Nephron (organoid): ENCODE data around the gene KPRP.

Experiments
- H3K27ac Mint-ChIP-seq, 3 experiments: 2 replicates each; pipeline ENCODE4 v1.8.0; 2020; ENCODE audit warnings: mixed read lengths in 3 of 3, mild to moderate bottlenecking in 2 of 3, moderate library complexity in 1 of 3
- H3K27me3 Mint-ChIP-seq: 2 replicates; pipeline ENCODE4 v1.8.0; 2021; ENCODE audit warnings: low read depth, mild to moderate bottlenecking, moderate library complexity, mixed read lengths
- H3K36me3 Mint-ChIP-seq: 2 replicates; pipeline ENCODE4 v1.8.0; 2020; ENCODE audit warnings: low read depth, mixed read lengths
- H3K4me1 Mint-ChIP-seq: 2 replicates; pipeline ENCODE4 v1.8.0; 2020; ENCODE audit warnings: mixed read lengths
- H3K4me3 Mint-ChIP-seq, 3 experiments: 2 replicates each; pipeline ENCODE4 v1.8.0; 2020; ENCODE audit warnings: mild to moderate bottlenecking in 3 of 3, mixed read lengths in 3 of 3, moderate library complexity in 2 of 3
- H3K9me3 Mint-ChIP-seq: 2 replicates; pipeline ENCODE4 v1.8.0; 2020; ENCODE audit warnings: mixed read lengths
- CTCF ChIP-seq, 3 experiments: fragments of 200-600 bp; sonication (generic); IDR thresholded peaks; one replicate each; pipeline ENCODE4 v1.5.0; 2021; ENCODE audit warnings: antibody characterized with exemption in 3 of 3; ENCODE audit not compliant: unreplicated experiment in 3 of 3

KPRP gene

GRCh38 chr1:152760551-152761190 lies 2.8 kb downstream of the KPRP start:
- H3K36me3 Mint-ChIP-seq = peaks cover 9% of the 10 kb centered on the region
- no peak for TF ChIP-seq CTCF (IDR thresholded peaks at IDR 0.05; ENCODE audit: unreplicated experiment in 3 of 3)
- H3K9me3 Mint-ChIP-seq = peaks cover 51% of the 10 kb centered on the region
- no peak overlapping the region for H3K27ac Mint-ChIP-seq
- H3K4me1 Mint-ChIP-seq = no peaks in the 10 kb centered on the region
- no peak overlapping the region for H3K4me3 Mint-ChIP-seq
- no peaks in the 10 kb centered on the region for H3K27me3 Mint-ChIP-seq

GRCh38 chr1:152761609-152762213 lies 3.9 kb downstream of the KPRP start:
- H3K9me3 Mint-ChIP-seq = peaks cover 53% of the 10 kb centered on the region
- no peak for TF ChIP-seq CTCF (IDR thresholded peaks at IDR 0.05; ENCODE audit: unreplicated experiment in 3 of 3)
- H3K27ac Mint-ChIP-seq = no peak overlapping the region
- no peak overlapping the region for H3K4me3 Mint-ChIP-seq
- peaks cover 9% of the 10 kb centered on the region for H3K36me3 Mint-ChIP-seq
- no peaks in the 10 kb centered on the region for H3K27me3 Mint-ChIP-seq
- no peaks in the 10 kb centered on the region for H3K4me1 Mint-ChIP-seq

- Mint-ChIP-seq H3K27ac (no peak overlapping the region), H3K9me3 (peaks cover 29% of the 10 kb centered on the region), H3K36me3 (no peaks in the 10 kb centered on the region), H3K4me1 (no peaks in the 10 kb centered on the region), H3K4me3 (no peak overlapping the region), H3K27me3 (peaks cover 3% of the 10 kb centered on the region)
- no peak for TF ChIP-seq CTCF (IDR thresholded peaks at IDR 0.05; ENCODE audit: unreplicated experiment in 3 of 3)
Measured at GRCh38 chr1:152768847-152769533, 11.2 kb downstream of the KPRP start.

GRCh38 chr1:152770411-152770810 lies 12.6 kb downstream of the KPRP start:
- Mint-ChIP-seq H3K27me3 (peaks cover 3% of the 10 kb centered on the region), H3K9me3 (peaks cover 35% of the 10 kb centered on the region)
- no peak for TF ChIP-seq CTCF (IDR thresholded peaks at IDR 0.05; ENCODE audit: unreplicated experiment in 3 of 3)

GRCh38 chr1:152774875-152775274 lies 17.1 kb downstream of the KPRP start, which contains the start of gene LCE1F:
LCE1F (plus strand) TSS chr1:152775140; CDS start chr1:152776372, 1,232 bp downstream.
- no peaks in the 10 kb centered on the region for H3K27me3 Mint-ChIP-seq
- no peak within 1 kb of the TSS for H3K27ac Mint-ChIP-seq
- no peaks in the 10 kb centered on the region for H3K4me1 Mint-ChIP-seq
- H3K4me3 Mint-ChIP-seq = no peak within 1 kb of the TSS
- peaks cover 43% of the 10 kb centered on the region for H3K9me3 Mint-ChIP-seq
- H3K36me3 Mint-ChIP-seq = no peaks in the 10 kb centered on the region
- no peak for TF ChIP-seq CTCF (IDR thresholded peaks at IDR 0.05; ENCODE audit: unreplicated experiment in 3 of 3)

More at GRCh38 chr1:152770411-152770810, 12.6 kb downstream of the KPRP start:
- no peak overlapping the region for H3K27ac Mint-ChIP-seq
- H3K4me3 Mint-ChIP-seq = no peak overlapping the region
- no peaks in the 10 kb centered on the region for H3K4me1 Mint-ChIP-seq
- no peaks in the 10 kb centered on the region for H3K36me3 Mint-ChIP-seq
